Stomach (tissue), 4 donors: Measurements from ENCODE around the gene DNAJC16.

Source experiments
- EP300 ChIP-seq: sonication (generic); formaldehyde crosslinking; IDR thresholded peaks from one replicate; pipeline ENCODE4 v1.6.1; 2017; ENCODE audit warnings: antibody characterized with exemption
- POLR2A ChIP-seq, 4 donors: fragments of 450-650 bp; IDR thresholded peaks; one replicate each; pipeline ENCODE4 v1.6.1; 2016; ENCODE audit warnings: antibody characterized with exemption in 4 of 4, control low read depth in 2 of 4, mild to moderate bottlenecking in 1 of 4, moderate library complexity in 1 of 4
- POLR2AphosphoS5 ChIP-seq, 3 donors: sonication (generic); formaldehyde crosslinking; IDR thresholded peaks; one replicate each; pipeline ENCODE4 v1.6.1; 2016; ENCODE audit warnings: antibody characterized with exemption in 3 of 3
- TF ChIP-seq, protein P1 (sequence below), 7 experiments: fragments of 450-650 bp in 4 of 7; fragments of 200-600 bp in 3 of 7; sonication (generic) in 3 of 7; IDR thresholded peaks; one replicate each; pipeline ENCODE4 v1.5.1; 2016 to 2019; ENCODE audit warnings: antibody characterized with exemption in 7 of 7, control low read depth in 2 of 7, mild to moderate bottlenecking in 1 of 7

DNA sequence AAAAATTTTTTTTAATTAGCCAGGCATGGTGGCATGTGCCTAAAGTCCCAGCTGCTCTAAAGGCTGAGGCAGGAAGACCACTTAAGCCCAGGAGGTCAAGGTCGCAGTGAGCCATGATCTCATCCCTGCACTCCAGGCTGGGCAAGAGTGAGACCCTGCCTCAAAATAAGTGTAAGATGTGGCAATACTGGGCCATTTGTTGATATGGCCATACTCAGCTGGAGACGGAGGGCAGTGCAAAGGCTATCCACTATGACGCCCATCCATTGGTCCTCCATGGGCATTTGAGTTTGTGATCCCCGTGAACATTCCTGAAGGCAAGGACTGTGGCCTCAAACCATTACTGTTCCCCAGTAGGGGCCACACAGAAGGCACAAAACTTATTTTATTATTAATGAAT, 4.1 kb upstream of the DNAJC16 start:
- TF ChIP-seq, protein P1, sequence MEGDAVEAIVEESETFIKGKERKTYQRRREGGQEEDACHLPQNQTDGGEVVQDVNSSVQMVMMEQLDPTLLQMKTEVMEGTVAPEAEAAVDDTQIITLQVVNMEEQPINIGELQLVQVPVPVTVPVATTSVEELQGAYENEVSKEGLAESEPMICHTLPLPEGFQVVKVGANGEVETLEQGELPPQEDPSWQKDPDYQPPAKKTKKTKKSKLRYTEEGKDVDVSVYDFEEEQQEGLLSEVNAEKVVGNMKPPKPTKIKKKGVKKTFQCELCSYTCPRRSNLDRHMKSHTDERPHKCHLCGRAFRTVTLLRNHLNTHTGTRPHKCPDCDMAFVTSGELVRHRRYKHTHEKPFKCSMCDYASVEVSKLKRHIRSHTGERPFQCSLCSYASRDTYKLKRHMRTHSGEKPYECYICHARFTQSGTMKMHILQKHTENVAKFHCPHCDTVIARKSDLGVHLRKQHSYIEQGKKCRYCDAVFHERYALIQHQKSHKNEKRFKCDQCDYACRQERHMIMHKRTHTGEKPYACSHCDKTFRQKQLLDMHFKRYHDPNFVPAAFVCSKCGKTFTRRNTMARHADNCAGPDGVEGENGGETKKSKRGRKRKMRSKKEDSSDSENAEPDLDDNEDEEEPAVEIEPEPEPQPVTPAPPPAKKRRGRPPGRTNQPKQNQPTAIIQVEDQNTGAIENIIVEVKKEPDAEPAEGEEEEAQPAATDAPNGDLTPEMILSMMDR (IDR thresholded peaks at IDR 0.05): no peak
- TF ChIP-seq POLR2AphosphoS5 (IDR thresholded peaks at IDR 0.05) (no peak), POLR2A (IDR thresholded peaks at IDR 0.05) (no peak), EP300 (no peak)
